DMS79 treated with DMSO at 0.1 percent for 48 hours (cell line): ENCODE measurements around the gene SPDEF.
A peak's percentile ranks its signal among the peaks of the same experiment; 100 is the strongest.

ENCODE experiments used
- DNase-seq: peaks from one replicate; lab custom pipeline; 2025; lab: John Stamatoyannopoulos, UW

Gene SPDEF

DNA sequence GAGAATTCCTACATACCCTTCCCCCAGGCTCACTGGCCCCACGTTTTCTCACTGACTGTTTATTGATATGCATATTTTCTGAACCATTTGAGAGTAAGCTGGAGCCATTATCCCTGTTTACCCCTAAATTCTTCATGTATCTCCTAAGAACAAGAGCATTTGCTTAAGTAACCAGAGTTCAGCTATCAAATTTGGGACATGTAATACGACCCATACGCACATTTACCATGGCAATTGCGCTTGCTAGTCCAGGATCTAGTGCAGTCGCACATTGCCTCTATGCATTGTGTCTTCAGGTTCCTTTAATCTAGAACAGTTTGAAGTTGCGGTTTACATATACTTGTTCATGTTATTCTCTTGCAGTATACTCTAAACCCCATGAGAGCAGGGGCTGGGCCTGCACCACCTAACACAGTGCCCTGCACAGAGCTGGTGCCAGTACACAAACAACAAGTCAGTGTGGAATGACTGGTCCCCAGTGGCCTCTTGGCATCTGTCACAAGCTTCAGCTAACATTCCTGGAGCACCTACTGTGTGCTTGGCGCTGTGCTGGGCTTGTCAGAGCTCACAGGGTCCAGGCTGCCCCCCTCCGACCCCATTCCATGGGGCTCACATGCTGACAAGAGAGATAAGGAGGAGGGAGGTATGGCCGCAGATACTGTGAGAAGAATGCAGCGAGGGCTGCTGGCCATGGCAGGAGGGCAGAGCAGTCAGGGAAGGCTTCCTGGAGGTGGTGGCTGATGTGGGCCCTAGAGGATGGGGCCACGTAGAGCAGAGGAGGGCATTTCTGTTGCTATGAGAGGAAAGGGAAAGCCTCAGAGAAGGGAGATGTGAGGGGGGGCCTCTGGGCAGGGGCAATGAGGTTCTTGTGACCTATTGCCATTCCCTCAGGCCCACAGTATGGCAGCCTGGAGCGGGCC is 28.1 kb downstream of the SPDEF start:
- DNase-seq: peak; percentile 10

DNA sequence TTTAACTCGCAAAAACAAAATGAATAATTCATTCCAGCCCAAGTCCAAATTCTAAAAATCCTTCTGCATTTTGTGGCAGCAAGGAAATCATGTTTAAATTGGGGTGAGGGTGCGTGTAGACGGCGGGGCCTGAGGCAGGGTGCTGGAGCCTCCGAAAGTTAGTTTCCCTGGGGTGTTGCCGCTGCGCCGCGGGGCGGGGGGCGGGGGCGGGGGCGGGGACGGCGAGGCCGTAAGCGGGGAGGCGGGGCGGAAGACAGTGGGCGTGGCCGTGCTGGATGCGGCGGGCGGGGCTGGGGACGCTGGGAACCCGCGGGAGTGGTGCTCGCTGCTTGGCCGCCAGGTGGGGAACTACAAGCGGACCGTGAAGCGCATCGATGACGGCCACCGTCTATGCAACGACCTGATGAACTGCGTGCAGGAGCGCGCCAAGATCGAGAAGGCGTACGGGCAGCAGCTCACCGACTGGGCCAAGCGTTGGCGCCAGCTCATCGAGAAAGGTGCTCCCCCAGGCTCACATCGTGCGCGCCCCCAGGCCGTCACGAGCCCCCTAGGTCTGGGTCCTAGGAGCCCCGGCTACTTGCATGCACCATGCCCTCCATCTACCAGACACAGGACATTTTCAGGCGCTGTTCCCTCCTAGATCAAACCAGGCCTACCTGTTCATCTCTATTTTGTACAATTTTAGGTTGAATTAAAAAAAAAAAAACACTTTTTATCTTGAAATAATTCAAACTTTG is 29.0 kb downstream of the SPDEF start:
- peak; percentile 91 for DNase-seq

DNA sequence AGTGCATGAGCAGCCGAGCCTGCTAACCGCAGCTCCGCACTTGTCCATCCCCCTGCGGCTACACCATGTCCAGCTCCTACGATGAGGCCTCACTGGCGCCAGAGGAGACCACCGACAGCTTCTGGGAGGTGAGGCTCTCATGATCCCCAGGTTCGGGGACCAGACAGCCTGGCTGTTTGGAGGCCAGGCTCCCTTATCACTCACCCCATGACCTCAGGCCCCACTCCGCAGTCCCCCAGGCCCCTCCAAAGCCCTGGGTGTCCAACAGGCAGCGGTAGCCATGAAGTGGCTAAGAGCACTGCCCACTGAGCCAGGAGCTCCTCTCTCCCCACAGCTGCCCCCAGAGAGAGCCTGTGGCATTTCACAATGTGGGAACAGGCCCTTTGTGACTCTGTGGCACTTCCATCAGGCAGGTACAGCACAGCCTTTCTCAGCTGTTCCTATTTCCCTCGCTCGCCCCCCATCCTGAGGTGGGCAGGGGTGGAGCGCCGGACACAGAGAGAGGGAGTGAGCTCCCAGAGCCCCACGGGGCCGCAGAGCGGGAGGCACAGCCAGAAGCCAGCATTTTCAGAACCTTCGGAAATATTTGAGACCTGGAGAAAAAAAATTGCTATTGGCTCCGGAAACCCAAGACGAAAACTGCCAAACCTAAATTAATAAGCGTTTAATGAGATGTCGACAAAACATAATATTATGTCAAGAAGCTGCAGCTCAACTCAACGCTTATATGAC is 29.7 kb downstream of the SPDEF start:
- no peak for DNase-seq

DNA sequence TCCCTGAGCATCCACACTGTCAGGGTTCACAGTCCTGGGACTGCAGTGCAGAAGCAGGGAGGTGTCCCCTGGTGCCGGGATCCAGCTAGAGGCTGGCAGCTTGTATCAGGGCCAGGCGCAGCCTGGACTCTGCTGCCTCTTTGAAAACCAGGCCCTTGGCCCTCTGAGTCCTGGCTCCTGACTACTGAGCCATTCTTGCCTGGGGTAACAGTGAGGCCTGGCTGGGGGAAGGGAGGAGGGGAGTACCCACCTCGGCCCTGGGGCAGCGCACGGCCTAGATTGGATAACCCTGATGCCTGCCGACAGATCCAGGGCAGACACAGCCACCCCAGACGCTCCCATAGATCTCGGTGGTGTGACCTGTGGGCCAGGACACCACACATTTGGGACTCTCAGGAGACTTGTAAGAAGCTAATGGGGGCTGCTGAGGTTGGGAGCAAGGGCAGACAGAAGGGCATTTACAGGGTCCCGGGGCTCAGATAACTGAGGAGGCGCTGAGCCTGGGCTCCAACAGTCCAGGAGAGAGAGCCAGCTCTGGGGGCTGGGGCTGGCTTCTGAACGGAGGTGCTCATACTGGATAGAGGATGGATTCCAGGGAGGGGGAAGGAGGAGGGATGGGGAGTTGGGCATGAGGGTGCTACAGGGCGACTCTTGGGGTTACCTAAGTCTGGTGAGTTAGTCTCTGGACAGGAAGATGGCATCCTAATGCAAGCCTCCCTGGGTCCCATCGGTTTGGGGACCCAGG is 30.5 kb downstream of the SPDEF start:
- no peak for DNase-seq

DNA sequence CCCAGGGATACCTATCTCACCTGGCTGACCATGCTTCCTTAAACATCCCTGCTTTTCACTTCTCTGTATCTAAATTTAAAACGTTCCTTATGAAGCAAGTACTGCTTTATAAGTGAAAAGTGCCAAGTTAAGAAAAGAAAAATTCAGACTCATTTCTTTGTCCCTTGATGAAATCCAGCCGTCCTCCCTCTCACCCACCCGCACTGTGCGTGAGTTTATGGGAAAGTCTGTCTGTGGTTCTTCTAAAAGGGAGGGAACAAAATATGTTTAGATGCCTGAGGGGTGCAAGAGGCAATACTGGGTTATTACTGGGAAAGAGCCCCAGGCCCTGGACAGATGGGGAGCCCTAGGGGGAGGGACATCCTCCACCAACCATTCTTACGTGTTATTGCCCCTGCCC is 31.2 kb downstream of the SPDEF start:
- DNase-seq: no peak

DNA sequence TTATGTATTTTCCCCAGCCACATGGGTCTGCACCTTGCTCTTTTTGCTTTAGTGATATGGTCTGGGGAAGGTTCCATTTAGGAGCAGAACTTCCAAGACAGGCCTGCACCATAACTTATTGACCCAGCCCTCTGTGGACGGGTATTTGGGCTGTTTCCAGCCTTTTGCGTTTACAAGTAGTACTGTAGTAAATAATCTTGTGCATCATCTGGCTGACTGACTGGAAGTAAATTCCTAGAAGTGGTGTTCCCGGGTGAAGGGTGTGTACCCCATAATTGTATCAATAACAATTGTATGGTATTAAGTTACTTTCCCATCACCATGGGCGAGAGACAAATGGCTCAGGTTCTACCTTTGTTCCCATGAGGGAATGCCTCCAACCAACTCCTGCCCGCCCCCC is 31.6 kb downstream of the SPDEF start:
- DNase-seq: no peak

DNA sequence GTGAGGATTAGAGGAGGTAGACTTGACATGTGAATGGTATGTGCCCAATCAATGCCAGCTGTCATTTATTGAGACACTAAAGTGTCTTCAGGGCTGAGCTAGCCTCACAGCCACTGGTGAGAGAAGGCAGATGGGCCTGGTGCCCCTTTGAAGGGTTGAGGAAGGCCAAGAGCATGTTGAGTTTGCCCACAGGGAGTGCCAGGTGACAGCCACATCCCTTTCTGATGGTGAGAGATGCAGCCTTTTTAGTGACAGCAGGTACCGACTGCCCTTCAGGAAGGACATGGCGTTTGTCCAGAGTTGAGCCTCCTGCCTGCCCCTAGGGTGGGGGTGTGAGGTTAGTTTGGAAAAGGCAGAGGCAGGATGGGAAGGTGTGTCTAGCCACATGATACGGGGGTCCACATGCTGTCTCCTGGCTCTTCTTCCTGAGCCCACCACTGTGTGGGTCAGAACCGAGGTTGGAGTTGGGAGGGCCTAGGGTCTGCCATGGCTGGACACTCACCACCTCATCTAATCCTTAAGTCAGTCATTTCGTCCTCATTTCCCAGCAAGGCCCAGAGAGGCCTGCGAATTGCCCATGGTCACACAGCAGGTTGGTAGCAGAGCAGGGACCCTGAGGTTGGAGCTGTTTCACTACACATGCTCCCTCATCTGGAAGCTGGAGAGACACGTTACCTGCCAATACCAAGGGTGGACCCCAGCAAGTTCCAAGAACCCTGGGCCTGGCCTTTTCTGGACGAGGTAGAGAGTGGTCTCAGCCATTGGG is 32.5 kb downstream of the SPDEF start:
- DNase-seq: no peak

DNA sequence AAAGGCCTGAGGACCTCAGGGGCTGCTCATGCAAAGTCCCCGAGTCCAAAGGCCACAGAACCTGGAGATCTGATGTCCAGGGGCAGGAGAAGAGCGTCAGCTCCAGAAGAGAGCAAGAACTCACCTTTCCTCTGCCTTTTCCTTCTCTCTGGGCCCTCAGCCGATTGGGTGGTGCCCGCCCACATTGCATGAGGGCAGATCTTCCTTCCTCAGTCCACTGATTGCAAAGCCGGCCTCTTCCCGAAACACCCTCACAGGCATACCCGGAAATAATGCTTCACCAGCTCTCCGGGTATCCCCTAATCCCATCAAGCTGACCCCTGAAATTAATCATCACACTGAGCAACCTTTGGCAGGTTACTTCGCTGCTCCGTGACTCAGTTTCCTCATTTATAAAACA is 33.4 kb downstream of the SPDEF start:
- DNase-seq: no peak

DNA sequence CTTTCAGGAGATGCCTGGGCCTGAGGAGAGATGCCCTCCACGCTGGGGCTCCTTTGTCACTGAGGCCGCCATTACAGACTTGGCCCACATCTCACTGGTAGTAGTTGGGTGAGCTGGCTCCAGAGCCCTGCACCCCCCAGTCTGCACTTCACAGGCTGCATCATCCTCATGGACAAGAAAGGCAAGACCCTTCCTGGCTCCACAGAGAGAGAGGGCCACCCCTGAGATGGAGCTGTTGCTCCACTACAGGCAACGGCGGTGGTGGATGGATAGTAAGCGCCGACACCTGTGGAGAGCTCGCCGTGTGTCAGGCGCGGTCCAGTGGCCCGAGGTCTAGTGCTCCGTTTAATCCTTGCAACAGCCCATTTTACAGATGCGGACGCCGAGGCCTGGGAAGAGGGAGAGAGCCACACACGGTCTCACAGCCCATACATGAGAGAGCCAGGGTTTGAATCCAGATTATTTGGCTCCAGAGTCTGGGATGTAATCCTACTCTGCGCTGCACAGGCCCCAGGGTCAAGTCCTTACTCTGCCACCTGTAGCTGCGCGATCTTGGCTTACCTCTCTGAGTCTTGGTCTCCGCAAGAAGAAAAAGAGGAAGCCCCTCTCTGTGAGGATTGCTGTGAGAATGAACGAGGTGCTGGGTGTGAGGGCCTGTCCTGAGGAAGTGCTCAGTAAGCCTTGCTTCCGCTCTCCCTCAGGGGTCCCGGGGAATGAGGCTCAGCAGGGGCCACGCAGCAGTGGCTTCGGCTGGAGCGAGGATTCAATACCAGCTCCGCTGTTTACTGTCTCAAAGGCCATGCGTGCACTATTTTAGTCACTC is 34.5 kb downstream of the SPDEF start:
- DNase-seq: no peak

DNA sequence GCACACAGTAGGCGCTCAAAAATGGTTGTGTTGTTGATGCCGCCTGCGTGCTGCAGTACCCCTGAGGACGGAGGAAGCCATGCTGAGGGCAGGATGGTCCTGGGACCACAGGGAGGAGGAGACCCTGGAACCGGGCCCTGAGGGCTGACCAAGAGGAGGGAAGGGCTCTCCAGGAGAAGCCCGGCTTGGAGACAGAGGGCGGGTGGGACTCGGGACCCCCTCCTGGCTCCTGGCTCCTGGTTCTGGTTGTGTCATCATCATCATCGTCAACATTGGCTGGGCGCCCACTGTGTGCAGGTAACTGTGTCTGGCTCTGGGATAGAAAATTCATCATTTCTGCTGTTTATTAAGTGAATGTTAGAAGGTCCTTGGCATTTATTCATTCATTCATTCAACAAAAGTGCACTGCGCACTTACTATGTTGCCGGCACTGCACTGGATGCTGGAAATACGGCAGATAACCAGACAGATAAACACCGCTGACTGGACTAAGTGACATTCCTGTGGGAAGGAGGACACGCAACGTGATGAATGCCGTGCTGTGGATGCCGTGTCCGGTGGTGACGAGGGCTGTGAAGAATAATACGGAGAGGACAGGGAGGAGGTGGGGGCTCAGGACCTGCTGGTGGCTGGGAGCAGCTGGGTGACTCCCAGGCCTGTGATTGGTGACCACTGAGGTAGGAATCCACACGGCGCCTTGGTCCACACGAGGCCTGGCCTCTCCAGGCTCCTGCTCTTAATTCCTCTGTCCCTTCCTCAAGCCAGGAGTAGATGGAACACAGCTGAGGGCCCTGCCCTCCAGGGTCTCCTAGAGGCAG is 35.3 kb downstream of the SPDEF start:
- DNase-seq: no peak

DNA sequence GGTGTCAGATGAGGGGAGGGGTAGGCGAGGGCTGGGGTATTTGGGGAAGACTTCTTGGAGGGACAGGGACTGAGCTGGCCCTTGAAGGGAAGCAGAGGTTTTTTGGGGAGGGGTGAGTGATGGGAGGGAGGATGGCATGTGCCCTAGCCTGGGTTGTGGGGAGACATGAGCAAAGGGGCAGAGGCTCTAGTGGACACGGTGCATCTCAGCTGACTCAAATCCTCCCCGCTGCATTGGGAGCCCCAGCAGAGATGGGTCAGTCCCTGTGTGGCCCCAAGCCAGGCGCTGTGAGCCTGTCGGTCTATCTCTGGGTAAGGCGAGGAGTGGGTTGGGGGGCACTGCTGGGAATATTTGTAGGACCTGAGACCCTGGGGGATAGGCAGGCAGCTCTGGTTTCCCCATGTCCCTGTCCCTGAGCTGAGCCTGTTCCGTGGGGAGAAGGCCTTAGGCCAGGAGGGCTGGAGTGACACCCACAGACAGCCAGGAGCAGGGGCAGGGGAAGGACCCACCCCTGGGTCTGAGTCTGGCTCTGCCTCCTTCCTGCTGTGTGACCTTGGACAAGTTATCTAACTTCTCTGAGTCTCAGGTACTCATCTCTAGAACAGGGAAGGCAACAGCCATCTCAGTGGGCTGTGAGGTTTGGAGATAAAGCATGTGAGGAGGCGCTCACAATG is 36.0 kb downstream of the SPDEF start:
- DNase-seq: no peak

DNA sequence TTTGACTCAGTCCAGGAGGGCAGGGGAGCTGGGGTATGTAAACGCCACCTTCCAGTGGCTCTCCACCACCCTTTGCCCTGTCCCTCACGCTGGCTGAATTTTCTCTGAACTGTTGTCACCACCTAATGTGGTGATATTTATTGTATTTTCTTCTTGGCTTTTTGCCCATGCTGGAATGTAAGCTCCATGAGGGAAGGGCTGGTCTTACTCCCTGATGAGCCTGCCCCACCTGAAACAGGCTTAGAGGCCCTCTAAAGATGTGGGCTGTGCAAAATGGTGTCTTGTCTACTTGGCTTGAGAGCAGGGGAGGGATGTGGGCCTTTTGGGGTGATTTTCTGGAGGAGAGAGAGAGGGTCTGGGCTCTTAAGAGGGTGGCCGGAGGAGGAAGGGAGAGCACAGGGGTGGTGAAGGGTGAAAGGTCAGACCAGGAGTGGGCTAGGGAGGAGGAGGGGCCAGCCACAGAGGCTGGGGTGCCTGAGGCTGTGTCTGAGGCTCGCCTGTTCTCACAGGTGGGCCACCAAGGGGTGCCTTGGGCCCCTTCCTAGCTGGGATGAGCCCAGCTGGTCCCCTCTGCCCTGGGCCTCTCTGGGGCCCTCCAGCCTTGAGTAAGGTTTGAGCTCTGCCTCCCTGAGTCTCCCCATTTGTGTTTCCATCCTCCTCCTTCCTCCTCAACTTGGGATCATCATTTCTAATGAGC is 37.3 kb downstream of the SPDEF start:
- DNase-seq: no peak

DNA sequence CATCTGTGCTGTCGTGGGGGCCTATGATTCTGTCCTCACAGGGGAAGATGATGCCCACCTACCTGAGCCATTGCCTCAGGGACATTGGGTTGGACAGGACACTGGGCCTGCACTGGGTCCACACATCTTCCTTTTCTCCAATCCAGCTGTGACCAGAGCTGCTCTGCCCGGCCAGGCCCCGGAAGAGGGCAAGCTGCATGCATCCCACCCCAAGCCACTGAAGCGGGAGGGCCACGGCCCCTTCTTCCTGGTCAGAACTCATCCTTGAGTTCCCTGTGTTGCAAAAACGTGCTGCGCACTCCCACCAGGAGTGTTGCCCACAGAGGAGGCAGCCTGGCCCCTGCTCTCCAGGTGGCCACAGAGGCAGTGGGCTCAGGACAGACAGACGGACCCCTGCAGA is 38.2 kb downstream of the SPDEF start:
- DNase-seq: no peak

DNA sequence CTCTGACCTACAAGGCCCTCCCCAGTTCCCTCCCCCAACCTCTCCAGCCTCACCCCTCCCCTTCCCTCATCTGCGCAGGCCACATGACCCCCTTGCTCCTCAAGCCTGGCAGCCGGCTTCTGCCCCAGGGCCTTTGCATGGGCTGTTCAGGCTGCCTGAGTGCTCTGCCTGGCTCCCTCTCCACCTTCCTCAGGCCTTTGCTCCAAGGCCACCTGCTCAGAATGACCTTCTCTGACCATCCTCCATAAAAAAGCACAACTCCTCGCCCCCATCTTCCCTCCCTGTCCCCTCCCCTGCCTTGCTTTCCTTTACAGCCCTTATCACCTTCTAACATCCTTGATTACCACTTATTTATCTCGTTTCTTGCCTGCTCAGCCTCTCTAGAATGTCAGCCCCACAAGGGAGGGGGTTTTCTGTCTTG is 38.7 kb downstream of the SPDEF start:
- no peak for DNase-seq

DNA sequence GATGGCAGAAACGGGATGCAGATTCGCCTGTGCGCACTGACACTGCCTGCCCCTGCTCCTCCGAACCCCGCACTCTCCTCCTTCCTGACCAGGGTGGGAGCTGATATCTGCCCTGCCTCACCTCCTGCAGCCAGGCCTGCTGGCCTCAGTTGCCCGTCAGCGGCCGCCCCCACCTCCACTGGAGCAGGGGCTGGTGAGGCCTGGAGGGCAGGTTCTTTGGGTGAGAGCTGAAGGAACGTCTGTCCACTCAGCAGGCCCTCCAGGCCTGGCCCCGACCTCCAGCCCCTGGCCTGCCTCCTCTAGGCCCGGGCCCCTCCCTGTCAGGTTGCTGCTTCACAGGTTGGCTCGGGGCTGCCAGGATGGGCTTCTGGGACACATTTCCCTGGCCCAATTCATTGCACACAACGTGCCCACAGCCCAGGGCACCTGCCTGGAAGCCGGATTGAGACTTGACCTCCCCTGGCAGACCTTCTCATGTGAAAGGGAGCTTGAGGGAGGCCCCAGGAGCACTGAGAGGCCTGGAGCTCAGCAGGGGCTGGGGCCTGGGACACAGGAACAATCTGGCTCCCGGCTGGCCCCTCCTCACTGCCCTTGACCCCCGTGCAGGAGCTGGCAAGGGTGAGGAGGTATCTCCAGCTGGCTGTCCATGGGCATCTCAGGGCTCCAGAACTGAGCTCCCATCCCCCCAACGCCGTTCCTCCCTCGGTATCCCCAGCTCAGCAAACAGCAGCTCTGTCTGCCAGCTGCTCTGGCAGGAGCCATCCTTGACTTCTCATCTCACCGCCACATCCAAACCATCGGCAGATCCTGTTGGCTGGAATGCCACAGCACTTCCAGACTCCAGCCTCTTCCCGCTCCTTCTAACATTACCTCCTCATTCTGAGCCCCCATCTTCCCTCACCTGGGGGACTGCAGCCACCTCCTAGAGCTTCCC is 39.5 kb downstream of the SPDEF start:
- no peak for DNase-seq

DNA sequence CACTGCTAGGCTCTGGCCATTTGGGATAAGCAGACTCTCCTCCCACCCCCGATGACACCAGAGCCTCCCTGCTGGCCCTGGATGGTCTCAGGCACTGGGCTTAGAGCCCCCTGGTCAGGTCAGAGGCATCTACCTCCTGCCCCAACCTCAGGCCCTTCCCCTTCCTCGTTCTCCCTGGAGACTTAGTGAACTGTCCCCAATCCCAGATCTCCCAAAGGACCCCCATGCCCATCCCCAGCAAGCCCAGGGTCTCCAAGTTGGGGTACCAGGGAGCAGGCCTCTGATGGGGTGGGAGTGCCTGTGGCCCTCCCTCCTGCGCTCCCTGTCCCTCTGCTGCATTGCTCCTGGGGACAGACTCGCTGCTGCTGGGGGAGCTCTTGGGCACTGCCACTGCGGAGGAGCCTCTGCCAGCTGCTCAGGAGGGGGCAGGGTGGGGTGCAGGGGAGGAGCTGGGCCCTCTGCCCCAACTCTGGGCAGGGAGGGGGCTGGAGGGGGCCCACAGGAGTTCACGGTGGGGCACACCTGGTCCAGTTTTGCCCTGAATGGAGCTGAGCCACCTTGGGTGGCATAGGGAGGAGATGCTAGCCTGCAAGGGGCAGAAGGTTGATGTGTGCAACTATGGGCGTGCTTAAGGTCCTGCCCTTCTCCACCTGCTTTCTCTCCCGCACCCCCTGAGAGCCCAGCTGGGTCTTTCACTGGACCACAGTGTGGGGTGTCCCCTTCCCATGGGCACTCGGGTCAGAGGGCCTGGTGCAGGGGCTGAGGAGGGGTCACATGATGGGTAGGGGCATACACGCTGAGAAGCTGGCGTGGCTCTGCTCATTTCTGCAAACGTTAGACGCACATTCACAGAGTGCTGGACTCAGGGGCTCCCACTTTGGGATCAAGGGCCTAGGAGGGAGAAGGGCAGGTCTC is 40.4 kb downstream of the SPDEF start:
- DNase-seq: no peak
